HCT116 (cell line): ENCODE results near the gene SPRR5.

Experiments
- EZH2phosphoT487 ChIP-seq: fragments of 200-600 bp; IDR thresholded peaks from 2 replicates; pipeline ENCODE4 v1.6.1; 2018; ENCODE audit warnings: antibody characterized with exemption, borderline replicate concordance
- POLR2A ChIP-seq: IDR thresholded peaks from 2 replicates; pipeline ENCODE4 v1.7.0; 2011; ENCODE audit warnings: borderline replicate concordance; ENCODE audit not compliant: insufficient read depth, insufficient read length; ENCODE audit errors: extremely low read depth
- TF ChIP-seq, protein P1 (sequence below): IDR thresholded peaks from 2 replicates; pipeline ENCODE4 v1.6.1; 2012

- TF ChIP-seq POLR2A: no peak
- TF ChIP-seq EZH2phosphoT487: no peak
- TF ChIP-seq, protein P1, sequence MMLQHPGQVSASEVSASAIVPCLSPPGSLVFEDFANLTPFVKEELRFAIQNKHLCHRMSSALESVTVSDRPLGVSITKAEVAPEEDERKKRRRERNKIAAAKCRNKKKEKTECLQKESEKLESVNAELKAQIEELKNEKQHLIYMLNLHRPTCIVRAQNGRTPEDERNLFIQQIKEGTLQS: no peak
Measured at GRCh38 chr1:152986578-152986977, 39.6 kb downstream of the SPRR5 start.
